Activated CD4-positive, alpha-beta T cell treated with anti-CD3 and anti-CD28 coated beads, Interleukin-2, amount 50 U/mL, for 1 hour (primary cell): ENCODE measurements around the gene ARHGAP8.
"Not testable (repeated sequence)": the region's sequence is repeated elsewhere in the genome, so short reads cannot be mapped to it uniquely, and the experiment has no call there.

ENCODE experiments used
- DNase-seq: peaks from one replicate; pipeline ENCODE4 v3.0.0-alpha.2; 2020

ARHGAP8 gene

DNA sequence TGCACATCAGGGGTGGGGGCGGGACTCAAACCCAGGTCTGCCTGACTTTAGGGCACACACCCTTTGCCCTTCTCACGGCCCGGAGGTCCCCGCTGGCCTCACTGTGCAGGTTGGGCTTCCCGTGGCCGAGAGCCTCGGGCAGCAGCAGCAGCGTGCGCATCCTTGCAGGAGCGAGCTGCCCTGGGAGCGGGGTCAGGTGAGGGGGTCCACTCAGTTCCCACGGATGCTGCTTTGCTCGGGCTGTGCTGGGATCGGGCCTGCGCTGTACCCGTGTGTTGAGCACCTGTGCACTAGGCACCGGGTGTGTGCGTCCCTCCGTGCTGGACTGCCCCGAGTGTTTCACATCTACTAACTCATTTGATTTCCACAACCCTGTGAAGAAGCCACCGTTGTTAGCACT is 25.2 kb upstream of the ARHGAP8 start:
- DNase-seq, result no peak

GRCh38 chr22:44727709-44728108 is 24.7 kb upstream of the ARHGAP8 start:
- DNase-seq, result no peak

GRCh38 chr22:44728761-44729324 is 23.5 kb upstream of the ARHGAP8 start:
- DNase-seq, result no peak

DNA sequence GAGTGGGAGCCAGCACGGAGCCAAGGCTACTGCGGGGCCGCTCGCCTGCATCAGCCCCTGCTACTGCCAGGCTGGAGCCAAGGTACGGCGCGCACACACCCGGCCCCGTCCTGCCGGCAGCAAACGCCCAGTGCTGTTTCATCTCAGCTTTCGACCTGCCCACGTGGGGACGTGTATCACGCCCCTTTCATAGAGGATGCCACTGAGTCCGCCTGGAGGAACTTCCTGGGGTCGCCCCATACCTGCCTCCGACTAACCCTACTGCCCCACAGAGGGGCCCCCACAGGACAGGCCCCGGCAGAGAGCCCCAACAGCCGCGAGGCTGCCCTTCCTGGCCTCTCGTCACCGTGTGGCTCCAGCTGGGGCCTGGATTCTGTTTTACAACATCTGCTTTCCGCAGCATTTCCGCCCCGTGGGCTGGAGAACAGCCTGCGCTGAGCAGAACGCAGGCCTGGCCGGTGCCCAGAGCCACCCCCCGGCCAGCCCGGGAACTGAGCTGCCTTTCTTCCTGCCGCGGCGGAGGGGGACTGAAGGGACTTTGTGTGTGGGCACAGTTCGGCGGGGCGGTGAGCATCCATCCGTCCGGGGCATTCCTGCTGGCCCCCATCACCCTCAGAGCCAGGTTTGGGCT is 22.9 kb upstream of the ARHGAP8 start:
- no peak for DNase-seq

- DNase-seq, result no peak
Measured at GRCh38 chr22:44730022-44730393, 22.4 kb upstream of the ARHGAP8 start.

DNA sequence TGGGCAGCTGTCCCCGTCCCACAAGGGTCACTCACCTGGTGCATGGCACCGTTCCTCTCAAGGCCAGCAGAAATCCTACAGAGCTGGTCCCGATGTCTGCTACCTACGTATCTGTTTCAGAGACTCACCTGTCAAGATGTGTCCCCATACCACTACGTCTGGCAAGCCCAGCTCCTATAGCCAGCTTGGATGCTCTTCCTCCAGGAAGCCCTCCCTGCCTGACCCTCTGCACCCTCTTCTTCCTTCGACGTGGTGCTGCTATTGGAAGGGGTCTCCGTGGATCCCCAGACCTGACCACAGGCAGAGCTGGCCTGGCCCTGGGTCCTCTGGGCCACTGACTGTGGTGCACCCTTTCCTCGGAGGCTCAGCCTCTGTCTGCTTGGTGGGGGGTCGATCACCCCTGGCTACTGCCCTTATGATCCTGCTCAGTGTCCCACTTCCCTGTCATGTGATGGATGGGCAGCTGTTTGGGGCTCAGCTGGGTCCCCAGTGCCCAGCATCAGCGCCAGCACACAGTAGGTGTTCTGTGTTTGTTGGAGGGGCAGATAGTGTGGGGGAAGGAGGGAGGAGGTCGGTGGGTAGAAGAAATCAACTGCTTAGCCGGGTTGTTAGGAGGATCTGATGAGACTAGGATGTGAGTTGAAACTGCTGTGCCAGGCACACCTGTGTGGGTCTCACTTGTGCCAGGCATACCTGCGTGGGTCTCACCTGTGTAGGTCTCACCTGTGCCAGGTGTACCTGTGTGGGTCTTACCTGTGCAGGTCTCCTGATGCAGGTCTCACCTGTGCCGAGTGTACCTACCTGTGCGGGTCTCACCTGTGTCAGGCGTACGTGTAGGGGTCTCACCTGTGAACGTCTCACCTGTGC is 21.7 kb upstream of the ARHGAP8 start:
- DNase-seq, result no peak

DNA sequence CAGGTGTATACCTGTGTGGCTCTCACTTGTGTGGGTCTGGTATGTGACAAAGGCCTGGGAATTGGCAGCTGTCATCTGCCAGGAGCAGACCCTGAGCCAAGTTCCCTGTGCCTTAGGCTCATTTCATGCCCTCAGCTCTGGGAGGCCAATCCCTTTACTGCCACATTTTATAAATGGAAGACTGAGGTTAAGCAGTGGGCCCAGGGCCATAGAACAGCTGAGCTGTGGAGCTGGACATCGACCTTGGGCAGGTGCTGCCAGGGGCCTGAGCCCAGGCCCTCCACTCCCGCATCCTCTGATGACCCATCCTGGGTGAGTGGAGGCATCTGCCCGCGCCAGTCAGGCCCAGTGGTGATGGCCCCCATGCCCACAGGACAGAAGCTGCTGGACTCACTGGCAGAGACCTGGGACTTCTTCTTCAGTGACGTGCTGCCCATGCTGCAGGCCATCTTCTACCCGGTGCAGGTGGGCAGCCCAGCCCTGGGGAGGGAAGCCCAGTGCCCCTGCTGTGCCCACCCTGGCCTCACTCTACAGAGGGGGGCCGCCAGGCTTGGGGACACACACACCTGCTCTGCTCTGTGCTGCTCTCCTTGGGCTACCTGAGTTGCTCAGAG is 20.9 kb upstream of the ARHGAP8 start:
- no peak for DNase-seq

GRCh38 chr22:44732017-44732561 is 20.3 kb upstream of the ARHGAP8 start:
- DNase-seq, result no peak

- DNase-seq, result no peak
Measured at GRCh38 chr22:44732661-44733060, 19.7 kb upstream of the ARHGAP8 start.

DNA sequence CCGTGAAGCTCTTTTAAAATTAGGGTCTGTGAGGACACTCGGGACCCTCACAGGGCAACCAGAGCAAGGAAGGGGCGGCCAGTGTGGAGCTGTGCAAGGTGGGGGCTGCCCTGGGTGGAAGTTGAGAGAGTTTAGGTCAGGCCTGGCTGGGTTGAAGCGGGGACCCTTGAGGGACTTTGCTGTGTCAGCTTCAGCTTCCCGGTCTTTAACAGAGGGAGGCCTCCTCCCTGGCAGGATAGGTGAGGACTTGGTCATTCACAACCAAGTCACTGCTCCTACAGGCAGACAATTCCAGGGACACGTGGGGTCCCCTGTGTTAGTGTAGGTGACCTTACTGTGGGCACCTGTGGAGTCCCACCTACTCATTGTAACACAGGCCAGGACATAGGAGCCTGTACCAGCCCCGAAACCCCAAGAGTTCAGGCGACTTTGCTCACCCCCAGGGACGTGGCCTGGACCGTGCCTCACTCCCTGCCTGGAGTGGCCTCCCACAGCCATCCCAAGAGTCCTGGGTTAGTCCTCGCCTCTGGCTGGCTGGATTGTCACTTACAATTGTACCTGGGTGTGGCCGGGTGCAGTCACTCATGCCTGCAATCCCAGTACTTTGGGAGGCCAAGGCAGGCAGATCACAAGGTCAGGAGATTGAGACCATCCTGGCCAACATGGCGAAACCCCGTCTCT is 18.8 kb upstream of the ARHGAP8 start:
- no peak for DNase-seq

DNA sequence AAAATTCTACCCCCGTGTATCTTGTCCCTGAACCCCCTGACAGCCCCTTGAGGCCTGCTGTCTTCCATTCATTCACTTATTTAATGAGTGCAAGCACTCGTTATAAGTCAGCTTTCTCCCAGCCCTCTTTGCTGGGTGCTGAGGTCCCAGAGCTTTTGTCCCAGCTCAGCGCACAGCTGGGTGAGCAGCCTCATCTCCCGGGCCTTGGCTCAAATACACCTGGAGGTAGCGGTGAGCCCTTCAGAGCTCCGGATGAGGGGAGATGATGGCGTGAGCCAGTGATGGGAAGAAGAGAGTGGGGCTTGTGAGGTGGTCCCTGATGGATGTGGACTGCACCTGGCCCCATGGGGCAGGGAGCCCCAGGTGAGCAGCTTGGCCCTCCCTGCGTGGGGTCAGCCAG is 18.1 kb upstream of the ARHGAP8 start:
- DNase-seq, result no peak

- no peak for DNase-seq
Measured at GRCh38 chr22:44734801-44735517, 17.4 kb upstream of the ARHGAP8 start.

GRCh38 chr22:44735518-44736428 is 16.6 kb upstream of the ARHGAP8 start:
- DNase-seq, result peak; percentile 84

- DNase-seq, result no peak
Measured at GRCh38 chr22:44736581-44737405, 15.6 kb upstream of the ARHGAP8 start.

GRCh38 chr22:44737406-44738346 is 14.7 kb upstream of the ARHGAP8 start:
- DNase-seq, result no peak

DNA sequence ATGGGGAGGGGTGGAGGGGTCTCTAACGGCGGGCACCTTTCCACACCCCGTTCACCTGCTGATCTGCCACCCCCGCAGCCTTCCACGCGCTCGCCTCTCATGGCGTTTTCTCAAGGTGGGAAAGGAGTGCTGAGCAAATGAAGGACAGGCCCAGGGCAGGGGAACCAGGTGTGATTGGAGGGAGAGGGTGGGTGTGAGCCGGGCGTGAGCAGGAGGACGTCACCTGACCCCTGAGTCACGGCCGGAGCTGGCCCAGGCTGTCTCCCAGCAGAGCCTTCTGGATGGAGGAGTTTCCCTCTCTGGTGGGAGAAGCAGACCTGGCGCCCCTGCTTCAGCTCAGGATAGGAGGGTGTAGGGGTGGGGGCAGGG is 14.0 kb upstream of the ARHGAP8 start:
- DNase-seq, result no peak

DNA sequence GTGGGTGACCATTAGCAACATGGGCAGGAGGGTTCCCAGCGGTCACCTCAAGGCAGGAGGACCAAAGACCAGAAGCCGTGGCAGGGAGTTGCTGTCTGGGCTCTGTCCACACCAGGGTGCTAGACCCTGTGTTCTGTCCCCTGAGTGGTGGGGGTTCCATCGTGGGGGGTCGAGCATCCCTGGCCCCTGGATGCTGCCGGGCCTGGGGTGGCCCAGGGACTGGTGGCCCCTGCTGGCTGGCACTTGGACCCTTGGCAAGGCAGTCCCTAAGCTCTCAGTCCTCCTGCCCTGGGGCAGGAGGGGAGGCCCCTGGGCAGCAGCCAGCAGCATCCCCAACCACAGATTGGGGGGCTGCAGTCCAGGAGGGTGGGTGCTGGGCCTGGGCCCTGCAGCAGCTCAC is 13.4 kb upstream of the ARHGAP8 start:
- no peak for DNase-seq

GRCh38 chr22:44739666-44740065 is 12.7 kb upstream of the ARHGAP8 start:
- DNase-seq, result not testable (repeated sequence)

DNA sequence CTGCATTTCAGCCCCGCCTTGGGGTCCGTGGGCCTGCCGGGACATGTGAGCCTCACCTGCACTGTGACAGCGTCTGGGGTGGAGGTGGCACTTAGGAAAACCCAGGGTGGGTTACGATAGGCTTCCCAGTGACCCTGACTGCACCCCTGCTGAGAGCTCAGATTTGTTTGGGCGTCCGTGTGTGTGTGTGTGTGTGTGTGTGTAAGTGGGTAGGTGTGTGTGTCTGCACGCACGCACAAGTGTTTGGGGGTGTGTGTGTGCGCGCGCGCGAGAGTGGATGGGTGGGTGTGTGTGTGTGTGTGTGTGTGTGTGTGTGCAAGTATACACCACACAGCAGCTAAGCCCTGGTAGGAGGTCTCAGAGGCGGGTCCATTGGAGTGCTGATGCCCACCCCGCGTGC is 12.1 kb upstream of the ARHGAP8 start:
- no peak for DNase-seq
